Skin of body (tissue), 2 donors: ENCODE results near the gene CCSER1. TPM values are rescaled to one million over a fixed set of nuclear protein-coding genes. Genes with fewer than 3 reads are reported as not detected.

Experiments
- DNase-seq: peaks from one replicate; lab custom pipeline; 2025; lab: John Stamatoyannopoulos, UW
- total RNA-seq: library from RNA; depleted of rRNA; stranded (reverse); fragments of >200 nt; gene quantifications from one replicate; pipeline ENCODE4 v1.2.3, GENCODE V29; 2014

The CCSER1 gene
- total RNA-seq, 1 donor from 2014 or later: 12.3 TPM

- no peak for DNase-seq
Observed at GRCh38 chr4:90189946-90190345, 62.8 kb downstream of the CCSER1 start.

- no peak for DNase-seq
Observed at GRCh38 chr4:90190525-90190924, 63.3 kb downstream of the CCSER1 start.

- DNase-seq: no peak
Observed at GRCh38 chr4:90198086-90198847, 71.1 kb downstream of the CCSER1 start.

- no peak for DNase-seq
Observed at GRCh38 chr4:90207887-90208454, 80.8 kb downstream of the CCSER1 start.

DNA sequence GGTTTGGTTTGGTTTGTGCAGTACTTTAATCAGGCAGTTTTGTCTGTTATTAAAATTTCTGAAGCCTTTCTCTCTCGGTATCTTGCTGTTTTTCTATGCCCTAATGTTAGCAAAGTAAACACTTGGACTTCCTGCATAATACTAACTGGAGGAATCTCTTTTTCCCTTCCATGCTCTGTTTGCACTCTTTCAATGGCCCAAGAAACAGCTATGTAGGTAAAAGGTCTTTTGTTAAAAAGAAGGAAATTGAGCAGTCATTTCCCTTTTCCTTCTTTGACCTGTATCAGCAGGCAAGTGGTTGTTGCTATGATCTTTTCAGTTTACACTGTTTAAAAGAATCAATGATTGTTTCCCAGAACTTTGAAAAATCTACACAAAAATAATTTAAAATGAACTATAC lies 82.7 kb downstream of the CCSER1 start:
- peak; percentile 11 for DNase-seq

DNA sequence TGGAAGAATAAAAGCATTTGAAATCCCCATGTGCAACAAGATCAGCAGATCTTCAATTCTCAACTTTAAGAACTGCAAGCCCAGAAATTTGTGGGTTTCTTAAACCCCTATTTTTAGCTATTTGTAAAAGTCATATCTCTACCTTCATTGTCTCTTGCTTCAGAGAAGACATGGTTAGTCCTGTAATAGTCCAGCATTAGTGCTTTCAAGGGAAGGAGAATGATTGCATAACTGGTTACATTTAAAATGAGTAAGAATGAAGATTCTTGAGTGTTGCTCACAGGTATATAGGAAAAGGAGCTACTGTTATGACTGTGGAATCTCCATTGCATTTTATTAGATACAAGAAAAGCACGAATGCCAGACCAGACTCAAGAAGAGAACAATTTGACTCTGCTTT lies 84.0 kb downstream of the CCSER1 start:
- DNase-seq: no peak

GRCh38 chr4:90215286-90215685 lies 88.1 kb downstream of the CCSER1 start:
- DNase-seq: no peak

GRCh38 chr4:90219822-90220221 lies 92.6 kb downstream of the CCSER1 start:
- DNase-seq: no peak

- no peak for DNase-seq
Observed at GRCh38 chr4:90220459-90220858, 93.3 kb downstream of the CCSER1 start.

GRCh38 chr4:90226734-90227133 lies 99.5 kb downstream of the CCSER1 start:
- no peak for DNase-seq

DNA sequence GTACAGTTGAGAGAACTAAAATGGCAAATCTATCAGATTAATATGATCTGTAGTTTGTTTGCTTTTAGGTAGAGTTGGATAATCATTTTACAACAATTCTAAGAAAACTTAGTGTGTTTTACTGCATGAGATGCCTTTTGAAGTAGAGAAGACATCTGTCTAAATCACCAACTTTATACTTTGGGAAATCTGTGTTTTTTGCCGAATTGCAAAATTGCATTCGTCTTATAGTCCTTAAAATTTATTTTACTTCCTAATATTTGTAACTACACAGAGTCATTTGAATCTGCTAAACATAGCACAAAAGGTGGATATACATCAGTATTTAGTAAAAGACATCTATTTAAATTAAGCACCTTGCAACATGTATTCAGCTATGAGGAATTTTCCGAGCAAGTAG lies 100.0 kb downstream of the CCSER1 start:
- no peak for DNase-seq

DNA sequence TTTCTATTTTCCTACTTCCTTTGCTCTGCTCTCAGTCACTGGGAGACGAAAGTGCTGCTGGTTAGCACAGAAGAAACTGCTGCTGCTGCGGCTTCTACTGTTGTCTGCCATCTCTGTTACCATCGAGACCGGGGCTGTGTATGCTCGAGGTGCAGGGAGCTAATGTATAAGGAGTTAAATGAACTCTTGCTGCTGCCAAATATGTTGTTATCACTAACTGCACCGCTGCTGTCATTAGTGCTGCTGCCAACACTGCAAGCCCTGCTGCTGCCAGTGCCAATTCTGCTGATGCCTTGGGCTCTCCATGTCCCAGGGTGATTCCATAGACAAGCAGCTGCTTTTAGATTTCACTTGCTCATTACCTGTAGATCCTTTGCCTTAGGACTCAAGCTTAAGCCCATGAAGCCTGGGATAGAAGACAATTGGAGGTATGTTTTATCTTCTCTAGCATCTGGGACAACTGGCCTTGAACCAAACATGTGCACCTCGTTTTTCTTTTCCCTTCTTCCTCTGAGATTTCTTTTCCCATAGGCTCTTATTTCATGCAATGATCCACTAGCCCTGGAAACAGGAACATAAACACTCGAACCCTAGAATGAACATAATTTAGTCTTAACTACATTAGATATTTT lies 107.8 kb downstream of the CCSER1 start:
- no peak for DNase-seq

DNA sequence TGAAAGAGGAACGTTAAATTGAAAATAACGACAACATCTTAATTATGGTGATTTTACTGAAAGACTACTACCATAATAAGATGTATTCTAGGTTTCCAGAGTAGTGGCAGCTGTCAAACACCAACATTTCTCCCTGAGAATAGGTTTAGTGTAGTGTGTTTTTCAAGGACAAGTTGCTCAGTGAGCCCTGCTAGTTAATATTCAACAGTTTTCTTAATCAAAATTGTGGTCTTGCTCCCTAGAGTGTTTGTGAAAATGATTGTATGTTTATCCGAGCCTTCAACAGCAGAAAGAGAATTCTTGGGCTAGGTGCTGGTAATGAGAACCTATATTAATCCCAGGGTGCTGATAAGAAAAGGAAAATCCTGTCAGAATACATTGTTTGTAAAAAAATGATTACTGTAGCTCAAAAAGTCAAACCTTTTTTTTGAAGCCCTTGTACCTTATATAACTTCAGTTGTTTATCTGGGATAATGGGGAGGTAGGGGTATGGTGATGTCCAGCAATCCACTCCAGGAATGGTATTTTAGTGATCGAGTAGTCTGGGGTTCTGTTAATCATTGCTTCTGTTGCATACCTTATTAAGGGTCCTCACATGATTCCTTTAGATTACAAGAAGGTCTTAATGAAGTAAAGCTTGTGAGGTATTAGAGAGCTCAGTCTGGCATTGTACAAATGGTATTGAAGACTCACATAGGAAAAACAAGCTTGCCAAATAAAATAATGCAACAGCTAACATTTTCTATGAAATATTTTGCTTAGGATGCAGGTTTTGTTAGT lies 110.7 kb downstream of the CCSER1 start:
- DNase-seq: no peak

- DNase-seq: no peak
Observed at GRCh38 chr4:90240333-90240732, 113.1 kb downstream of the CCSER1 start.

DNA sequence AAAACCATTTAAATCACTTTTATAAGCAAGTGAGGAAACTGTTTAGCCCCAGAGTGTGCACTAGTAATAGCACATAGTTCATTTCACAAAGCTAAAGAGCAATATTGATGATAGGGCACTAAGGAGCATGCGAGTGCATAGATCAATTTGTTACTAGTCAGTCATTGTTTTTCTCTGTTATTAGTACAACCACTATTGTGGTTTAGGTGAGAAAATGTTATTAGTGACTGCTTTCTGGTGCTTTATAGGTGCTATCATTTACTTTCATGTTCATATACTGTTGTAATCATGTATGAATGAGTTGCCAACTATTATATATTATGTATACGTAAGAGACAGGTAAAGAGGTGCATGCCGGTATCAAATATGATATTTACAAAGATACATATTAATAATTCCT lies 113.8 kb downstream of the CCSER1 start:
- no peak for DNase-seq

DNA sequence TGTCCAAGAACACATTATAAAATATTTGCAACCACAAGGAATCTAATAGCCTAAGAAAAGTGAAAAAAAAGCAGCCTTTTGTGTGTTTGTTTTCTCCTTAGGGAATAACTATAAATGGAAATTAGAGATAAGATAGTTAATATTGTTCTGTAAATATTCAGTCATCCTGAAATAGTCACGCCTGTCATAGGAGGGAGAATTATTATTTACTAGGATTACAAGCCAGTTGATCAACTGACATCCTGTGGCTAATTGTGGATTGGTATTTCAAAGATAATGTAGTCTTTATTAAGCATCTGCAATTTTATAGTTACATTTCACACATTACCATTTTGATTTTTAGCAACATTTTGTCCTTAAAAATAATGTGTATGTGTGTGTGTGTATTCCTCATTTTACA lies 118.6 kb downstream of the CCSER1 start:
- DNase-seq: no peak

DNA sequence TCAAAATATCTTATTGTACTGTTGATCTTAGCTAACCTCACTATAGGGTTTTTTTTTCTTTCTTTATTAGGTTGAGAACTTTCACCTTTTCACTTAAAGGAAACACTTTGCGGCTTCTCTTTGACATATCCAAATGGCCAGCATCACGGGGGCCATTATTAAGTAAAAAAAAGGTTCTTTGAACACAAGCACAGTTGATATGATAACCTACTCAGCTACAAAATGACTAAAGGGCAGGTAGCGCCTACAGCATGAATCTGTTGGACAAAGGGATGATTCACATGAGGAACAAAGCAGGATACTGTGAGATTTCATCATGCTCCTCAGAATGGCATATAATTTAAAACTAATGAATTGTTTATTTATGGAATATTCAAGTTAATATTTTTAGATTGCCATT lies 119.6 kb downstream of the CCSER1 start:
- no peak for DNase-seq

DNA sequence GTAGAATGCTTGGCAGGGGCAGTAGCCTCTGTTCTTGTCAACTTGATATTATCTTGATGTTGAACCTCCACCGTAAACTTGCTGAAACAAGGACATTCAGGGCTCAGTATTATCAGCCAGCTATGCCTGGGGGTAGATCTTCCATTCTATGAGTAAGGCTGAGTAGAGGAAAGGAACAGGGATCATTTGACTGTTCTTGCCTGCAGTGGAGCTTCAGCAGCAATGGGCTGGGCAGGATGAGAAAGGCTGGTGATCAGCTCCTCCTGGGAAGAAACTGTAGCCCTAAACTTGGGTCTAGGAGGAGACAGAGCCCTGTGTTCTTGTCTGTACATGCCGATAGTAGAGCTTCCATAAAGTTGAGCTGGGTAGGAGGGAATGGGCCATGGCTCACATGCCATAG lies 127.2 kb downstream of the CCSER1 start:
- DNase-seq: no peak

GRCh38 chr4:90274175-90274574 lies 147.0 kb downstream of the CCSER1 start:
- DNase-seq: no peak

DNA sequence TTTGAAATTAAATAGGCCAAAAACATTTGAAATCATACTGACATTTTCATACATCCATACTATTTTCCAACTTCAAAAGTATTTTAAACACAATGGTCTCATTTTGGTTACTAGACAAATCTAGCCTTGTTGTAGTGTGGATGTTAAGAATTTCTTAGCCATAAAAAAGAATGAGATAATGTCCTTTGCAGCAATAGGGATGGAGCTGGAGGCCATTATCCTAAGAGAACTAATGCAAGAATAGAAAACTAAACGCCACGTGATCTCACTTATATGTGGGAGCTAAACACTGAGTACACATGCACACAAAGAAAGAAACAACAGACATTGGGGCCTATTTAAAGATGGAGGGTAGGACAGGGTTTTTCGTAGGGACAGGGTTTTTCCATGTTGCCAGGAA lies 153.8 kb downstream of the CCSER1 start:
- no peak for DNase-seq

GRCh38 chr4:90281541-90282355 lies 154.6 kb downstream of the CCSER1 start:
- no peak for DNase-seq
